ENCODE measurements around the gene FSTL5.
"Not testable (repeated sequence)": the region's sequence is repeated elsewhere in the genome, so short reads cannot be mapped to it uniquely, and the experiment has no call there.

Gene FSTL5

GRCh38 chr4:161823450-161823849, 340.4 kb downstream of the FSTL5 start:
- no peak for DNase-seq

- DNase-seq, result no peak
These were observed 341.6 kb downstream of the FSTL5 start for GRCh38 chr4:161822174-161822573.

GRCh38 chr4:161817914-161818313, 345.9 kb downstream of the FSTL5 start:
- DNase-seq, result no peak

GRCh38 chr4:161816958-161817357, 346.8 kb downstream of the FSTL5 start:
- no peak for DNase-seq

- no peak for DNase-seq
These were observed 348.0 kb downstream of the FSTL5 start for GRCh38 chr4:161815841-161816240.

- DNase-seq, result no peak
These were observed 349.9 kb downstream of the FSTL5 start for GRCh38 chr4:161813889-161814288.

GRCh38 chr4:161813389-161813788, 350.4 kb downstream of the FSTL5 start:
- DNase-seq, result no peak

GRCh38 chr4:161803171-161803570, 360.6 kb downstream of the FSTL5 start:
- DNase-seq, result no peak

- no peak for DNase-seq
These were observed 364.1 kb downstream of the FSTL5 start for GRCh38 chr4:161799710-161800109.

- DNase-seq, result no peak
These were observed 370.8 kb downstream of the FSTL5 start for GRCh38 chr4:161792991-161793390.

GRCh38 chr4:161791796-161792556, 371.8 kb downstream of the FSTL5 start:
- DNase-seq, result no peak

GRCh38 chr4:161767116-161767515, 396.7 kb downstream of the FSTL5 start:
- no peak for DNase-seq

- no peak for DNase-seq
These were observed 401.0 kb downstream of the FSTL5 start for GRCh38 chr4:161762796-161763195.

- no peak for DNase-seq
These were observed 403.8 kb downstream of the FSTL5 start for GRCh38 chr4:161760008-161760407.

- DNase-seq, result not testable (repeated sequence)
These were observed 405.4 kb downstream of the FSTL5 start for GRCh38 chr4:161758412-161758811.

- no peak for DNase-seq
These were observed 434.9 kb downstream of the FSTL5 start for GRCh38 chr4:161728929-161729328.

GRCh38 chr4:161721947-161722346, 441.9 kb downstream of the FSTL5 start:
- no peak for DNase-seq

- DNase-seq, result no peak
These were observed 446.7 kb downstream of the FSTL5 start for GRCh38 chr4:161717084-161717483.

- no peak for DNase-seq
These were observed 448.9 kb downstream of the FSTL5 start for GRCh38 chr4:161714931-161715330.

GRCh38 chr4:161714022-161714751, 449.6 kb downstream of the FSTL5 start:
- no peak for DNase-seq

GRCh38 chr4:161704653-161705052, 459.1 kb downstream of the FSTL5 start:
- no peak for DNase-seq

GRCh38 chr4:161704040-161704439, 459.8 kb downstream of the FSTL5 start:
- no peak for DNase-seq

GRCh38 chr4:161702287-161702686, 461.5 kb downstream of the FSTL5 start:
- DNase-seq, result no peak

- no peak for DNase-seq
These were observed 466.9 kb downstream of the FSTL5 start for GRCh38 chr4:161696944-161697343.
